CD4-positive, alpha-beta T cell treated with Interleukin-15 for 1 hour (primary cell): ENCODE data around the gene TLCD1.

Experiments
- DNase-seq: peaks from one replicate; pipeline ENCODE4 v3.0.0-alpha.2; 2020

The TLCD1 gene

GRCh38 chr17:28675490-28675889 is 50.5 kb downstream of the TLCD1 start:
- no peak for DNase-seq
